Prostate gland (tissue), 2 donors: ENCODE results near the gene STK4.

ENCODE experiments used
- POLR2A ChIP-seq: fragments of 450-650 bp; IDR thresholded peaks from one replicate; pipeline ENCODE4 v1.6.1; 2016; ENCODE audit warnings: antibody characterized with exemption, mild to moderate bottlenecking
- TF ChIP-seq, protein P1 (sequence below), 4 experiments: fragments of 200-600 bp in 2 of 4; fragments of 450-650 bp in 2 of 4; sonication (generic) in 2 of 4; IDR thresholded peaks; 1 replicate in 3 of 4; 2 replicates in 1 of 4; pipeline ENCODE4 v1.5.1; 2016 to 2019; ENCODE audit warnings: antibody characterized with exemption in 4 of 4, mild to moderate bottlenecking in 2 of 4, moderate library complexity in 2 of 4

GRCh38 chr20:45083127-45083526, 116.8 kb downstream of the STK4 start:
- TF ChIP-seq, protein P1, sequence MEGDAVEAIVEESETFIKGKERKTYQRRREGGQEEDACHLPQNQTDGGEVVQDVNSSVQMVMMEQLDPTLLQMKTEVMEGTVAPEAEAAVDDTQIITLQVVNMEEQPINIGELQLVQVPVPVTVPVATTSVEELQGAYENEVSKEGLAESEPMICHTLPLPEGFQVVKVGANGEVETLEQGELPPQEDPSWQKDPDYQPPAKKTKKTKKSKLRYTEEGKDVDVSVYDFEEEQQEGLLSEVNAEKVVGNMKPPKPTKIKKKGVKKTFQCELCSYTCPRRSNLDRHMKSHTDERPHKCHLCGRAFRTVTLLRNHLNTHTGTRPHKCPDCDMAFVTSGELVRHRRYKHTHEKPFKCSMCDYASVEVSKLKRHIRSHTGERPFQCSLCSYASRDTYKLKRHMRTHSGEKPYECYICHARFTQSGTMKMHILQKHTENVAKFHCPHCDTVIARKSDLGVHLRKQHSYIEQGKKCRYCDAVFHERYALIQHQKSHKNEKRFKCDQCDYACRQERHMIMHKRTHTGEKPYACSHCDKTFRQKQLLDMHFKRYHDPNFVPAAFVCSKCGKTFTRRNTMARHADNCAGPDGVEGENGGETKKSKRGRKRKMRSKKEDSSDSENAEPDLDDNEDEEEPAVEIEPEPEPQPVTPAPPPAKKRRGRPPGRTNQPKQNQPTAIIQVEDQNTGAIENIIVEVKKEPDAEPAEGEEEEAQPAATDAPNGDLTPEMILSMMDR (IDR thresholded peaks at IDR 0.05) = no peak
- no peak for TF ChIP-seq POLR2A
